Measurements from ENCODE around the gene ACTC1.

ACTC1 gene

GRCh38 chr15:34799149-34800101 lies 4.1 kb upstream of the ACTC1 start:
- no peak for DNase-seq

- DNase-seq = no peak
Observed at GRCh38 chr15:34796847-34797435, 1.6 kb upstream of the ACTC1 start.

- no peak for DNase-seq
Observed at GRCh38 chr15:34794590-34795206, 651 bp downstream of the ACTC1 start.

GRCh38 chr15:34793901-34794300 lies 1.4 kb downstream of the ACTC1 start:
- no peak for DNase-seq

GRCh38 chr15:34793071-34793470 lies 2.3 kb downstream of the ACTC1 start:
- DNase-seq = no peak

GRCh38 chr15:34791701-34792100 lies 3.6 kb downstream of the ACTC1 start:
- peak in 1 of 4 experiments; percentile 49 for DNase-seq

GRCh38 chr15:34790121-34790520 lies 5.2 kb downstream of the ACTC1 start:
- no peak for DNase-seq

- no peak for DNase-seq
Observed at GRCh38 chr15:34789326-34789725, 6.0 kb downstream of the ACTC1 start.

- DNase-seq = no peak
Observed at GRCh38 chr15:34786206-34786605, 9.1 kb downstream of the ACTC1 start.

GRCh38 chr15:34783991-34784390 lies 11.4 kb downstream of the ACTC1 start:
- DNase-seq = no peak

- no peak for DNase-seq
Observed at GRCh38 chr15:34783431-34783830, 11.9 kb downstream of the ACTC1 start.

GRCh38 chr15:34782901-34783300 lies 12.4 kb downstream of the ACTC1 start:
- DNase-seq = no peak

GRCh38 chr15:34780725-34781124 lies 14.6 kb downstream of the ACTC1 start:
- DNase-seq = no peak

GRCh38 chr15:34776606-34777105 lies 18.7 kb downstream of the ACTC1 start:
- DNase-seq = no peak

GRCh38 chr15:34773917-34774316 lies 21.4 kb downstream of the ACTC1 start:
- no peak for DNase-seq

GRCh38 chr15:34773013-34773412 lies 22.3 kb downstream of the ACTC1 start:
- no peak for DNase-seq

- no peak for DNase-seq
Observed at GRCh38 chr15:34772312-34772711, 23.0 kb downstream of the ACTC1 start.

- no peak for DNase-seq
Observed at GRCh38 chr15:34769711-34770110, 25.6 kb downstream of the ACTC1 start.

GRCh38 chr15:34768530-34768929 lies 26.8 kb downstream of the ACTC1 start:
- DNase-seq = peak in 2 of 4 experiments; percentile 28 to 45

- DNase-seq = no peak
Observed at GRCh38 chr15:34765741-34766140, 29.6 kb downstream of the ACTC1 start.

- DNase-seq = no peak
Observed at GRCh38 chr15:34760909-34761308, 34.4 kb downstream of the ACTC1 start.

GRCh38 chr15:34759992-34760391 lies 35.4 kb downstream of the ACTC1 start:
- DNase-seq = no peak

GRCh38 chr15:34759347-34759746 lies 36.0 kb downstream of the ACTC1 start:
- DNase-seq = no peak
